Measurements from ENCODE around the gene SLC35D2. TPM values are rescaled to one million over a fixed set of nuclear protein-coding genes. Genes with fewer than 3 reads are reported as not detected.
A peak's percentile ranks its signal among the peaks of the same experiment; 100 is the strongest.

The SLC35D2 gene
- polyA plus RNA-seq (2012; ENCODE audit: insufficient read depth, insufficient read length) = not detected

DNA sequence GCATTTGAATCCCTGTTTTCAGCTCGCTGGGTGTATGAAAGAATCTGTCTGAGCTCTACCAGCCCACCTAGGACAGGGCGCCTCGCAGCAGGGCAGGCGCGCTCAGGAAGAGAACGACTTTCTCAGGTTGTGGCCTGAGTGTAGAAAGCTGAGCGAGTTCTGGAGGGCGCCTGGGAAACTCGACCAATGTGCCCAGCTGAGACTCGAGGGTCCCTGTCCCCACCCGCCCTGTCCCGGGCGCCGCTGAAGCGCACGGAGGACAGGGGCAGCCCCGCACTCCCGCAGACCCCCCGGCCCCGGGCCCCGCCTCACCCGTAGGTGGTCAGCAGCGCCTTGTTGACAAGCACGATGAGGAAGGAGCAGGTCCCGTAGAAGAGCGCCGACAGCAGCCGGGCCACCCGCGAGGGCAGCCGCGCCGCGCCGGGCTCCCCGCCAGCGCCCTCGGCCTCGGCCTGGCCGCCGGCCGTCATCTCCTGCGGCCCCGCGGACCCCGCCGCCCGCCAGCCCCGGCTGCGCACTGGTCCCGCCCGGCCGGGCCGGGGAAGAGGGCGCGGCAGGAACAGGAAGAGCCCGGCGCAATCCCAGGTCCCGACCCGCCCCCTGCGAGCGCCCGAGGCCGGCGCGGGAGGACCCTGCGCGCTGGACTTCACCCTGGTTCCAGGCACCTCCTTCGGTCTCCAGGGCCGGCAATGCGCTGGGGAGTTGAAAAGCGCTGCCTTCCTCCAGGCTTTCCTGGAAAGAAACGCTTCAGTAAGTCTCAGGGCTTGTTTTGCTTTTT is at the start of gene SLC35D2:
Gene SLC35D2 (minus strand): TSS at position 547 of the 778 bp plus-strand sequence. CDS start 77 bp downstream, at position 470.
- no peak for DNase-seq (ENCODE audit: low read depth, low spot score)
- H3K4me3 ChIP-seq (ENCODE audit: low read length) = no peak within 1 kb of the TSS

DNA sequence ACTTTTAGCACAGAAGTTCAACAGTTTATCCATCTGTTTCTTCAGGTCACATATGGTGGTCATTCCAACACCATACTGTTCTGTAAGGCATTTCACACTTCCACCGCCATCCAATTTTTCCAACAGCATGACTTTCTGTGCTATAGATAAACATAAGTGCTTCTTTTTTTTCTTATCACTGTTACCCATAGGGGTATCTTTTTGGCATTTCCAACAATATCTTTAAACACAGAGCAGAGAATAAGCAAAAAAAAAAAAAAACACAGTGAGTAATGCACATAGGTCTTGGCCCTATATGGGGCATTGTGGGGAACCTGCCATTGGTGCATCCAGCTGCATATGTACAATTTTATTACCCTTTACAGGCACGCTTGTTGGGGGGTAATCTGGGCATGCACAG is 46.9 kb upstream of the SLC35D2 start:
- H3K4me3 ChIP-seq (ENCODE audit: low read length) = no peak overlapping the region
- no peak for DNase-seq (ENCODE audit: low read depth, low spot score)

DNA sequence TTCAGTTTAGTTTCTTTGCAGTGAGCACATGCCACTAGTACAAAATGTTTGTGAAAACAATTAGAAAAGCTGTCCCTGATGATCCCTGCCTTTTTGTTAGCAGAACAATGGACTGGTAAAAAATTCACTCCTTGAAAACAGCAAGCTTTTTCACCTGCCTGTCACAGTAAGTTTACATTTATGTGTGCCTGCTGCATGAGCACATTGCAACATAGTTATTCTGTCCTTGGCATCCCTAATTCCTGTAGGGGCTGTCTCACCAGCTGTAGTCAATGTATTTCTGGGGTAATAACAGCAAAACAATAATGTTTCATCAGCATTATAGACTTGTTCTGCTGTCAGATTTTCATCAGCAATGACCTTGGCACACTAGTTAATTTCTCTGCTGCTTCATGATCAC is 46.2 kb upstream of the SLC35D2 start:
- H3K4me3 ChIP-seq (ENCODE audit: low read length) = no peak overlapping the region
- no peak for DNase-seq (ENCODE audit: low read depth, low spot score)

DNA sequence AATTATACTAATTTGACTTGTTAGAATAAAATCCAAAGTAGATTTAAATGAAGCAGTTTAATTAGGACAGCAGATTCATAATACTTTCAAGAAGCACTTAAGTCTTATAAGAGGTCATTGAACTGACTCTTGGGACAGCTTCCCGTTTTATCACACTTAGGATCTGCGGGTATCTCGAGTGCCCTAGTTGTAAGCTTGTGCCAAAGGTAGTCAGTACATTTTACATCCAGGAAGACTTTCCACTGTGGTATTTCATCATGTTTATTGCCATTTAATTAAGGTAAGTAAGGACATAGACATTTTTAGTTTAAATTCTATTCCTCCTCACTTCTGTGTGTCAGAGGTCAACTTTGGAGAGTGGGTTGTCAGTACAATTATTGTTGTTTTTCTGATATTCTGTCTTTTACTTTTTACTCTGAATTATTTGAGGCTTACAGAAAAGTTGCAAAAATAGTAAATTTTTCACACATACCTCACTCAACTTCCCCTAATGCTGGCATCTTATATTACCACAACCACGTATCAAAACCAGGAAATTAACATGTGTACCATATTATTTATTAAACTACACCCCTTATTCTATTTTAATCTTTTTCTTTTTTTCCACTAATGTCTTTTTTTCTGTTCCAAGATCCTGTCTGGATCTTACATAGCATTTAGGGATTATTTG is 42.1 kb upstream of the SLC35D2 start:
- no peak for DNase-seq (ENCODE audit: low read depth, low spot score)
- no peak overlapping the region for H3K4me3 ChIP-seq (ENCODE audit: low read length)

DNA sequence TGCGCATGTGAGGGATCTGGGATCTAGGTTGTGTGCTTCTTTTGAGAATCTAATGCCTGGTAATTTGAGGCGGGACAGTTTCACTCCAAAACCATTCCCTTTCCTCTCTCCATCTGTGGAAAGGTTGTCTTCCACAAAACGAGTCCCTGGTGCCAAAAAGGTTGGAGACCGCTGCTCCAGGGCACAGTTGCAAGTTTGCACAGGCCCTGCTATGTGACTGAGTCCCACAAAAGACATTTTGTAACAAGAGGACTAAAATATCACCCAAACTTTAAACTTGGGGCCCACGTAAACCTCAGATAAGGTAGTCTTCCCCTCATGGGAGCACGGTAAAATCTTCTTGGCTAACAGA is 40.5 kb upstream of the SLC35D2 start:
- H3K4me3 ChIP-seq (ENCODE audit: low read length) = no peak overlapping the region
- no peak for DNase-seq (ENCODE audit: low read depth, low spot score)

DNA sequence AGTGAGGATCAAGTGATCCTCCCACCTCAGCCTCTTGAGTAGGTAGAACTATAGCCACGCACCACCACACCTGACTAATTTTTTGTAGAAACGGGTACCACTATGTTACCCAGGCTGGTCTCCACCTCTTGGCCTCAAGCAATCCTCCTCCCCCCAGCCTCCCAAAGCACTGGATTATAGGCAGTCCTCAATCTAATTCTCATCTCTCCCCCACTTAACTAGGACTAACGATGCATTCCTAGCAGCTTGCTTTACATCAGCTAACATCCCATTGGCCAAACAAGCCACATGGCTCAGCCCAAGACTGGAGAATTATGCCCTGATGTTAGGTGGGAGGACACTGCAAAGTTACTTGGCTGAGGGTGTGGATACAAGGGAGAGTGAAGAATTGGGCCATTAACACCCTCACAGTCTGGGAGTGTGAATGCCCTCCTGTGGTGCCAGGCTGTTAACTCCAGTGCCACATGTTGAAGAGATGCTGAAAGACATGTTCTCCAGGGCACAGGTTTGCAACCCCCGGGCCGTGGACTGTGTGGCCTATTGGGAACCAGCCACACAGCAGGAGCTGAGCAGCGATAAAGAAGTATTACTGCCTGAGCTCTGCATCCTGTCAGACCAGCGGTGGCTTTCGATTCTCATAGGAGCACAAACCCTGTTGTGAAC is 39.9 kb upstream of the SLC35D2 start:
- no peak overlapping the region for H3K4me3 ChIP-seq (ENCODE audit: low read length)
- DNase-seq (ENCODE audit: low read depth, low spot score) = no peak

DNA sequence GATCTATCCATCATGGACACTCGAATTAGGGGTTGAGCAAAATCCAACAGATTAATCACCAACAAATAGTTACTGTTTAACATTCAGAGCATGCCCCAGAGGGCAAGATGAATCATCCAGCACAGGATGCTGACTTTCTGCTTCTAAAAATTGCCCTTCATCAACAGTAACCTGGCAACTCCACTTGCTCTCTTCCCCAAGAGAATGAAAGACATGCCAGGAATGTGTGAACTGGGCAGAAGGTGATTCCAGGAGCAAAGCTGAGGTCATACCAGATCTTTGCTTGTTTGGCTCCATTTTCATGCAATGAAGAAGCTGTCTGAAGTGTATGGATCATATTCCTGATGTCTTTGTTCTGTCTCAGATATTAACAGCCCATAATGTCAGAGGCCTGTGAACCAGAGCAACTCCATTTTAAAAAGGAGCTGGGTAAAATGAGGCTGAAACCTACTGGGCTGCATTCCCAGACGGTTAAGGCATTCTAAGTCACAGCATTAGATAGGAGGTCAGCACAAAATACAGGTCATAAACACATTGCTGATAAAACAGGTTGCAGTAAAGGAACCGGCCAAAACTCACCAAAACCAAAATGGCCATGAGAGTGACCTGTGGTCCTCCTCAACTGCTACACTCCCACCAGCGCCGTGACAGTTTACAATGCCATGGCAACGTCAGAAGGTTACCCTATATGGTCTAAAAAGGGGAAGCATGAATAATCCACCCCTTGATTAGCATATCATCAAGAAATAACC is 37.1 kb upstream of the SLC35D2 start:
- no peak for DNase-seq (ENCODE audit: low read depth, low spot score)
- H3K4me3 ChIP-seq (ENCODE audit: low read length) = no peak overlapping the region

DNA sequence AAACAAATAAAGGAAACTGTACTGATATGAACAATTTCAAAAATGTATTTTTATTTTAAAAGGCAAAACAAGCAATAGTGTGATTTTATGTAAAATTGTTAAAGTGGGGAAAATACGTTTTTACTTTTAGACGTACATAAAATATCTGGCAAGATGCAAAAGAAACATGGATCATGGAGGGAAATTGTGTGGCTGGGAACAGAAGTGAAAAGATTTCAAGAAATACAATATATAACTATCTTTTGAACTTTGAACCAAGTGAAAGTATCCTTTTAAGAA is 36.1 kb upstream of the SLC35D2 start:
- DNase-seq (ENCODE audit: low read depth, low spot score) = no peak

DNA sequence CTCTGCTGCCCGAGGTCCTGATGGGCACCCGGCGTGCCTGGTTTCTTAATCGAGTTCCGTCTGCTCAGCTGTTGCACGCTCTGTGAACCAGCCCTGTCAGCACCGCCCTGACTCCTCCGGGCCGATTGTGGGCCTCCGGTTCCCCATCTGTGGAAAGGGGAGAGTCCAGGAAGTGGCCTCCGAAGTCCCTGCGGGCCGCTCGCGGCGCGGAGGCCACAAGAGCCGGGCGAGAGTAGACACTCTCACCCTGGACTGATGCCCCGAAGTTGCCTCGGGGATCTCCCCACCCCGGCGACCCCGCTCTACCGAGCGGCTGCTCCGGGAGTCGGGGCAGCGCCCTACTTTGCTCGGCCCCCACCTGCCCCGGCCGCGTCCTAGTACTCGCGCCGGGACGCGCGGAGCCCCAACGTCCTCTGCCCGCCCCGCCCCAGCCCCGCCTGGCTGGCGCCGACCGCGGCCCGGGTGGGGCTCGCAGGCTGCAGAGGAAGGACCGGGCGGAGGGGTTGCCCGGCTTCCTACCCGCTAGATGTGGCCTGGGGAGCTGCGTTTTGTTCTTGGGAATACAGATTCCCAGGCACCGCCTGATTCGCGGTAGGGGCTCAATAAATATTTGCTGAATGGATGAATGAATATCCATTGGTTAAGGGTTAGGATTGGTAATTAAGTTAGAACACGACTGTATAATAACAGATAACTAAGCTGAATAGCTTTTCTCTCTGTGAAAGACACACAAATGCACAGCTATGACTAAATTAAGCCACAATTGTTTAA is 35.6 kb upstream of the SLC35D2 start:
- peak overlapping the region; percentile 80 for H3K4me3 ChIP-seq (ENCODE audit: low read length)
- peak; percentile 56 for DNase-seq (ENCODE audit: low read depth, low spot score)

More for the DNA sequence above, 36.1 kb upstream of the SLC35D2 start:
- peak overlapping the region; percentile 80 for H3K4me3 ChIP-seq (ENCODE audit: low read length)

DNA sequence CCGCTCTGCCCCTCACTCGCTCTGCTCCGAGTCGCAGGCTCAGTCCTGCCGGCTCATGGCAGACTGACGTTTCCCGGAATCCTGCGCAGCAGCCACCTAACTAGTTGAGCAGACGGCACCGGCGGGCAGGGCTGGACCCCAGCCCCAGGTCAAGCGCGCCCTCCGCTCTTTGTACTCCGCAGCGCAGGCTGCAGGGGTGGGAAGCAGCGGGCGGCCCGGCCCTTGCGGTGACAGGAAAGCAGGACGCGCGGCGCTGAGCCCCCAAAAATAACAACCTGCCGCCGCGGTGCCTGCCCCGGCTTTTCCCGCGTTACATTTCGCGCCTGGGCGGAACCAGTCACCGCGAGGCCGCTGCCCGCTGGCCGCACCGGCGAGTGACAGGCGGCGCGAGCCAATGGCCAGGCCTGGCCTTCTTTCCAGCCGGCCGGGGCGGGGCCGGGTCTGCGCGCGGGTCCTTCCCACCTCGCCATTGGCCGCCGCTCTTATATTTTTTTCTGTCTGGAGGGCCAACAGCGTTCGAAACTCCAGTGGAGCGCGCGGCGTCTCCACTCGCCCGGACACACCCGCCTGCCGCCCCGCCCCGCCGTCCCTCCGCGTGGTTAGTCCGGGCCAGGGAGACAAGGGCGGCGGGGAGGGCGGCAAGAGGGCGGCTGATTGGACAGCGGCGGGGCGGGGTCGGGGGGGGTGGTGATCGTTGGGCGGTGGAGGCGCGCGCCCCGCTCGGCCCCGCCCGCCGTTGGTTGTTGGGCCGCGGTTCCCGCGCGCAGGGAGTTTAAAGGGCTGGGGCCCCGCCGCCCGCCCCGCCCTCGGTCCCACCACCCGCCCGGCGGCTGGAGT is 34.8 kb upstream of the SLC35D2 start, which contains the start of gene ZNF367:
Gene ZNF367 (minus strand): TSS at position 288 of the 837 bp plus-strand sequence. CDS start 338 bp downstream, outside the sequence.
- DNase-seq (ENCODE audit: low read depth, low spot score) = peak; percentile 93
- H3K4me3 ChIP-seq (ENCODE audit: low read length) = peak within 1 kb of the TSS; percentile 98

DNA sequence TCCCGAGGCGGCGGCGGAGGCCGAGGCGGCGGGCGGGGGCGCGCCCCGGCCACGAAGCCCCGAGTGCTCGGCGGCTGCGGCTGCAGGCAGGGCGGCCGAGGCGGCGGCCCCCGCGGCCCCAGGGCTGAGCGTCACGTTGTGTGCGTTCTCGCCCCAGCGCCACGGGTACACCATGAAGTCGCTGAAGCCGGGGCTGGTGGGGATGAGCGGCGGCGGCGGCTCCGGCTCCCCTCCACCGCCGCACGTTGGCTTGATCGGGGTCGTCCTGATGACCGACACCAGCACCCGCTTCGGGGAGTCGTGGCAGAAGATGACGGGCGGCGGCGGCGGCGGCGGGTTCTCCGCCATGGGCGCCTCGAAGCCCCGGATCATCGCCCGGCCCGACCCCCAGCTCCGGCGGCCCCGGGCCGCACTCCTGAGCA is 34.2 kb upstream of the SLC35D2 start:
- no peak for DNase-seq (ENCODE audit: low read depth, low spot score)
- peak overlapping the region; percentile 98 for H3K4me3 ChIP-seq (ENCODE audit: low read length)

DNA sequence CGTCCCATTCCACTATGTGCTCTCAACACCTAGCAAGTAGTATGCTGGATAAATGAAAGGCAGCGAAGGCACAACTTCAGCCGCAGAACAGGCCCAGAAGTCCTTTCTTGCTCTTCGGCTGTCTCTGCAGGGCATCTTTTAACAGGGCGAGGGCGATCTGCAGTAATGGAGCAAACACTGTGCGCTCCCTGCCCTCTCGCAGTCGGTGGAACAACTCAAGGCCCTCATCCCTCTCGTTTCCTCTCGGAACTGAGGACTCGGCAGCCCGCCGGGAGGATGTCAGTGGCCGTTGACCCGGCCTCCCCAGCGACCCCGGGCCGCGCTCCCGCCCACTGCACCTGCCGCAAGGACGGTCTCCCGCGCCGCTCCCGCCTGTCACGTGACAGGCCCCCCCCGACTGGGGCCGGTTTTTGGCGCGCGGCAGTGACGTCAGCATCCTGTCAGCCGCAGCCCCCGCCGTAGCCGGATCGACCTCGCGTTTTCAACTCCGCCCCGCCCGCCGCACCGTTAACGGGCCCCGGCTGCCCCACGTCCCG is 33.6 kb upstream of the SLC35D2 start:
- DNase-seq (ENCODE audit: low read depth, low spot score) = peak; percentile 77
- H3K4me3 ChIP-seq (ENCODE audit: low read length) = peak overlapping the region; percentile 98

DNA sequence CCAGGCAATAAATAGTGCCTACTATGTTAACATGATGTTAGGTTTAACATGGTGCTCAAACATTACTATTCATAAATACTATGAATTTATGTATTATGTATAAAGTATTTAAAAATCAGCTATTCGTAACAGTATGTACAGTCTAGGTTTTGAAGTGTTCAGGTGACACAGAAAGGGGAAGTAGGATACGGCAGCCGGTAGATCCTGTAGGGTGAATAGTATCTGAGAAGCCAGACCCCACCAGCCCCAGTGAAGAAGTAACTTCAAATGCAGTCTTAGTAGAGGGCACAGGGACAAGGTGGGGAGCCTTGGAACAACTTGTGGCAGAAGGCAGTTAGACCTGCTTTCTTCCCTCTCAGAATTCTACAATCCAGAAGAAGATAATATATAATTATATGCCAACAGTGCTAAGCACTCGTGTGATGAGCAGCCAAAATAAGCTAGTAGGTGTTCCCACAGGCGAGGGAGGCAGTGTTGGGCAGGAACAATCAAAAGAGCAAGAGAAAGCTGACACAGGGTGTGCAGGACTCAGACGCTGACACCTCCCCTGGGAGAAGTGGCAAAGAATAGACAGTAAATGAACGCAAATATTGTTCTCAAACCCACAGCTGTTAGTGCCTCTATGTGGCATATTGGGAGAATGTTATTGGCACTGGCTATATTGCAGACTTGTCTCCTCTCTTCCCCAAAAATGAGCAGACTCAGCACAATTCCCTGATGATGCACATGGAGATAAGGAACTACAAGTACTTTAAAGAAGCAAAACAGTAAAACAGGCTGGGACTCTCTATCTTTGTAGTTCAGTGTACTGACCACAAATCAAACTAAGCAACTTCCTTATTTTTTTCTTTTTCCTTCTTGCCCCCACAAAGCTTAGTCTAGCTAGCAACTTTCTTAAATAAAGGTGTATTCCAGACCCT is 30.1 kb upstream of the SLC35D2 start:
- no peak overlapping the region for H3K4me3 ChIP-seq (ENCODE audit: low read length)
- DNase-seq (ENCODE audit: low read depth, low spot score) = no peak

DNA sequence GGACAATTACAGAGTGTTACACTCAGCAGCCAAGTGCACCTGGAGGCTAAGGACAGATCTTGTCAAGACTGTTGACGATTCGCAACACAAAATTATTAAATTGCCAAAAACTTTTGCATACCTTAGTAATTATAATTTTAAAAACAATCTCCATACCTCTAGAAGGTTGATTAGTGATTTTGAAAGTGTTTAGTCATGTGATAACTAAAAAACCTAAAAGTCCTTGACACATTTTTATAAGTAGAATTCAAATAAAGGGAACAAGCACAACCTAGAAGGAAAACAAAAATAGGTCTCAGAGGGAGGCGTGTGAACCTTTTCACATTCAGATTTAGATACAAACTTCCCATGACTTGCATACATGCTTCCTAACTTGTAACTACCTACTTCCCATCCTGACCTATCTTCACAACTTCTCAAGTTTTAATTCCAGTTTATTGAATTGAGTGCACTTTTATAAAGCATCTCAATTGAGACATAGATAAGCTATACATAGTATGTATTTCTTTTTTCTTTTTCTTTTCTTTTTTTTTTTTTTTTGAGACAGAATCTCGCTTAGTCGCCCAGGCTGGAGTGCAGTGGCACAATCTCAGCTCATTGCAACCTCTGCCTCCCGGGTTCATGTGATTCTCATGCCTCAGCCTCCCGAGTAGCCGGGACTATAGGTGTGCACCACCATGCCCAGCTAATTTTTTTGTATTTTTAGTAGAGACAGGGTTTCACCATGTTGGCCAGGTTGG is 28.8 kb upstream of the SLC35D2 start:
- no peak for DNase-seq (ENCODE audit: low read depth, low spot score)
- H3K4me3 ChIP-seq (ENCODE audit: low read length) = no peak overlapping the region

DNA sequence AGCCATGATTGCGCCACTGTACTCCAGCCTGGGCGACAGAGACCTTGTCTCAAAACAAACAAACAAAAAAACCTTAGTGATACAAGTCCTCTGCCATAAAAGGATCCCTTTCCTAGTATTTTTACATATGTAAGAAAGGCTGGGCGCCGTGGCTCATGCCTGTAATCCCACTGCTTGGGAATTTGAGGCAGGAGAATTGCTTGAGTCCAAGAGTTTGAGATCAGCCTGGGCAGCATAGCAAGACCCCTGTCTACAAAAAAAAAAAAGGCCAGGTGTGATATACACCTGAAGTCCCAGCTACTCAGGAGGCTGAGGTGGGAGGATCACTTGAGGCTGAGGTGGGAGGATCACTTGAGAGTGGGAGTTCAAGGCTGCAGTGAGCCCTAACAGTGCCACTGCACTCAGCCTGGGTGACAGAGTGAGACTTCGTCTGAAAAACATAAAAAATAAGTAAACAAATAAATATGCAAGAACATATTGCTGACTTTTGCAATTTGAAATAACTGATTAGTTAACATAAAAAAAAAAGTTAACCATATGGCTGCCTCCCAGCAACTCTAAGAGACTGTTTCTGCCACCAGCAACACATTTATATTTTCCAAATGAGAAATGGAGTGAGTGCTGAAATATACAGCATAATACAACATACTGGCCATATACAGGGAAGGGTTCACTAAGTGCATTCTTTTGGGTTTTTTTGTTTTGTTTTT is 27.8 kb upstream of the SLC35D2 start:
- H3K4me3 ChIP-seq (ENCODE audit: low read length) = no peak overlapping the region
- DNase-seq (ENCODE audit: low read depth, low spot score) = no peak
